DMS153 treated with DMSO at 0.1 percent for 48 hours (cell line): Measurements from ENCODE around the gene TTC33.
A peak's percentile ranks its signal among the peaks of the same experiment; 100 is the strongest.

Source experiments
- DNase-seq: peaks from one replicate; lab custom pipeline; 2025; ENCODE audit not compliant: unreplicated experiment; lab: John Stamatoyannopoulos, UW

TTC33 gene

DNA sequence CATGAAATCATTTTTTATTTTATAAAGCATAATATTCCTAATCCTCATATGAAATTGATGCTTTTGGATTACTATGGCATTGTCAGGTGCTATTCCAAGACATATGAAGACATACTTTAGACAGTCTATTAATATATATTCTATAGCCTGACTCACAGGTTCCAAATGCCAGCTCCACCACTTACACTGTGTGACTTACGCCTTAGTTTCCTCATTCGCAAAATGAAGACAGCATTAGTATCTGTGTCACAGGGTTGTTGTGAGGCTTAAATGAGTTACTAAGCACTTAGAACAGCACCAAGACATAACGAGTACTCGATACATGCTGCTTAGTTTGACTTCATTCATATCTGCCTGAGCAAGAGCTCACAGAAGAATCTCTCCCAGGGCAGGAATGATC, 208.2 kb downstream of the TTC33 start:
- no peak for DNase-seq

DNA sequence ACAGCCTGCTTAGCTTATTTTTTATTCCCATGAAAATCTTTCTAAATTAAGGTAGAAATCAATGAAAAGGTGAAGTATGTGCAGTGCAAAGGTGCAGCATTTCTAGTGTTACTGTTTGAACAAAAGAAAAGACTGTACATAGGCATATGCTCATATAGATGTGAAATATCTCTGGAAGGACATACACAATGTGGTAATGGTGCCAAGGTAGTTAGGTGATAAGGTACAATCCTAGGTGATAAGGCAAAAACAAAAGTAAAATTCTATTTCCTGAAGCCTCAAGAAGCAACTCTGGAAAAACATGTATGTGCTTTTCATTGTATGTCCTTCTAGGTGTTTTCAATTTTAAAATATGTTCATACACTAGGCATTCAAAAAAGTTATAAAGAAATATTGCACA, 215.5 kb downstream of the TTC33 start:
- DNase-seq = no peak

DNA sequence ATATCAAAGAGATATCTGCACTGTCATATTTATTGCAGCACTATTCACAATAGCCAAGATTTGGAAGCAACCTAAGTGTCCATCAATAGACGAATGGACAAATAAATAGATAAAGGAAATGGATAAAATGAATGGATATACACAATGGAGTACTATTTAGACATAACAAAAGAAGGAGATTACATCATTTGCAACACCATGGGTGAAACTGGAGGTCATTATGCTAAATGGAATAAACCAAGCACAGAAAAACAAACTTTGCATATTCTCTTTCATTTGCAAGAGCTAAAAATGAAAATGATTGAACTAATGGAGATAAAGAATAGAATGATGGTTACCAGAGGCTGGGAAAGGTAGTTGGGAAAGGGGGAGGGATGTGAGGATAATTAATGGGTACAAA, 231.1 kb downstream of the TTC33 start:
- DNase-seq = no peak

DNA sequence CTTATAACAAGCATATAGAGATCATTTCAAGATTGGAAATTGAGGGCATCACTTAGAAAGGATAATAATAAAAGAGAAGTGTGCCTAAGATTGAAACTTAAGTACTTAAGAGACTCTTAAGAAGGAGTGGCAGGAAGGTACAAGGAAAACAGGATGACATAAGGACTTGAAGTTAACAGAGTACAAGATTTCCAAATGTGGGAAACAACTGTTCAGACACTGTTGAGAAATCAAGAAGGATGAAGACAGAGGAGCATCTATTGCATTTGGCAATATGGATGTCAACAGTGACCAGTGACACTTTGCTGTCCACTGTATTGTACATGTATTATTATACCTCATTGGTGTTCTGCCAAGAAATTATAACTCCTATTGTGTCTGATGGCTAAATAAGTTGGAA, 233.8 kb downstream of the TTC33 start:
- DNase-seq = no peak

DNA sequence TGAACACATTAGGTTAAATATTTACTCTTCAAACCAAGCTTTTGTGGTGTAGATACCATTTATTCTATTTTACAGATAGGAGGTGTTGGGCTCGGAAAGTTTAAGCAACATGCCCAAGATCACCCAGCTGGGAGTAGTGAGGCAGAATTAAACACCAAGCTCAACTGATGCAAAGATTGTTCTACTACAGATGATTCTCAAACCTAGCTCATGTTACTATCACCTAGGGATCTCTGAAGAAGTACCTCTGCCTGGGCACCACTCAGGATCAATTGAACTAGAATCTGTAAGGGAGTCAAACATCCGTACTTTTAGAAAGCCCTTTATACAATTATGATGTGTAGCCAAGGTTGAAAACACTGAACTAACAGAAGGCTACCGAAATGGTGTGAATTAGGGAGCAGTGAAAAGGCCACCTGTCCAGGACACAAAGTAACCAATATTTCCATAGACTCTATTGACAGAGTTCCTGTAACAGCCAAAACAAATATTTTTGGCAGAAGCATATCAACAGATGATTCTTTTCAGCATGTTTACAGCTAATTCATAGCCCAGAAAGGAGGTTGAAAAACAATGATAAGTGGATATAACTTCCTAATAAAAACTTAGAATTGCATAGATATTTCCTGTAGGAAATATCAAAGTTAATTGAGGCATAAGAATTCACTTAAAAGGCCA, 234.5 kb downstream of the TTC33 start:
- DNase-seq = peak; percentile 83

DNA sequence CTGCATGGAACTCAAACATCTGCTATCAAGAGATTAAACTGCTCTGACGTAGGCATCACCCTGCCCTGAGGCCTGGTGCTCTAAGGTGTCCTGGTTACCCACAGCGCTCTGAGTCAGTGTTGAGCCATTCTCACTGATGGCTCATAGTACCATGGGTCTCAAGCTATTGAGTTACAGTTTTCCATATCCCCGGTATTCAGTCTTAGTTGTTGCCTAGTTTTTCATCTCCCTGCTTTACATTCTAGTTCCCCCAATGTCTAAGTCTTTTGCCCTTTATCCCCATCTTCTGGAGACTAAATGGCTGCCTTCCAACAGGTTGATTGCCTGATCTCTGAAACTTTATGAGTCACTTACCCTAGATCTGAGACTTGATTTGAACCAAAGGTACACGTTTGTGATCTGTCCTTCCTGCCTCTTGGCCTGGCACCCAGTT, 237.3 kb downstream of the TTC33 start:
- no peak for DNase-seq

DNA sequence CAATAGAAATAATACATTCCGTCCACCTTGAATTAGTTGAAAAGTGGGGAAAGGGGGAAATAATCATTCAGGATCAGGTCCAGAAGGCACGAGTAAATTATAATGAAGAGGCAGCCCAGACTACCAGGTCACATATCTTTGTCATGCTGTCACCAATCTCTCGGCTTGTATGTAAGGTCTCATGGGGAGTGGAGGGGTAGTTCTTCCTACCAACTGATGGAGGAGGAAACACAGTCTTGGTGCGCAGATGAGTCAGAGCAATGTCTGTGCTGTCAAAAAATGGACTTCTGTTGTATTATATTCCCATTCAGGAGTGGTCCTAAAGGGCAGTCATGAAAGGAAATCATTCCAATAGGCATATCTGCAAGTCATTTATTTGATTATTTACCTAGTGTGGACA, 240.3 kb downstream of the TTC33 start:
- no peak for DNase-seq

DNA sequence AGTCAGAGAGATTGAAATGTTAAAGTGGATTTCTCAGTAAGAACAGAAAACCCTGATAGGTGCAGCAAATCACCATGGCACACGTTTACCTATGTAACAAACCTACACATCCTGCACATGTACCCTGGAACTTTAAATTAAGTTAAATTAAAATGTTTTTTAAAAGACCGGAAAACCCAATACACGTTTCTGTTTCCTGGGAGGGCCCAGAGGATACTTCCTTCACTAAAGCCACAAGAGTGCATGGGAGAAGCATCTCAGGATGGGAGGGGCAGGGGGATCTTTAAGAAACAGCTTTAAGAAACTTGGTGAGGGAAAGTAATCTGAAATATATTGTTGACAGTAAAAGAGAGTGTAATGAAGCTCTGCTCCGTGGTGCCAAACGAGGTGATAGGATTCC, 240.8 kb downstream of the TTC33 start:
- no peak for DNase-seq

DNA sequence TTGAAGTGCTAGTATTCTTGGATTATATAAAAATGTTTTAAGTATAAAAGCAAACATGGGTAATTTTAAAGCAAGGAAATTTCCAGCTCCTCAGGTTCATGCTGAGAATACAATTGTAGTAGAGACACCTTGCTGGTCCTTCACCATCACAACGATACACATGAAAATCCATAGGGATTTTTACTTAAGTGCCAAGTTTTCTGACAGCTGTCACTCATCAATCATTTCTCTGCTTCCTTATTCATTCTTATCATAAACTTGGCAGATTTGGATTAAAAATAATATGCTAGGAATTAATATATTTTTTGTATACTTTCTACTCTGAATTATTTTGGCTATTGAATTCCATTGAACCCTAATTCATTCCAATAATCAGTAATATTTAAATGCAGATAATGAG, 244.0 kb downstream of the TTC33 start:
- DNase-seq = no peak

DNA sequence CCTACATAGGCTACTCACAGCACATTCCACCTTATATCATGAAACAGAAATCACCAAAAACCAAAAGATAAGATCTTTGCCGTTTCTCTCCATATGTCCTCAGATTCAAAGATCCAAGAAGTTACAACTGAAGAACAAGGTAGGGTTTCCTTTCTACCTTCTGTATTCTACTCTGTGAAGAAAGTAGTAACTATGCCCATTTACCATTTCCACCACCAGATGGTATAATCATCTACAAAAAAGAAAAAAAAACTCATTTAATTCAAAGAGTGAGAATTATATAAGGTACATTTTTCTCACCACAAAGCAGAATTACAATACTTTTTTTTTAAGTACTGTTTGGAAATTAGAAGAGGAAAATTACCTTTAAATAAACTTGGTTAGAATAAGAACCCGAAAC, 248.7 kb downstream of the TTC33 start:
- DNase-seq = no peak

DNA sequence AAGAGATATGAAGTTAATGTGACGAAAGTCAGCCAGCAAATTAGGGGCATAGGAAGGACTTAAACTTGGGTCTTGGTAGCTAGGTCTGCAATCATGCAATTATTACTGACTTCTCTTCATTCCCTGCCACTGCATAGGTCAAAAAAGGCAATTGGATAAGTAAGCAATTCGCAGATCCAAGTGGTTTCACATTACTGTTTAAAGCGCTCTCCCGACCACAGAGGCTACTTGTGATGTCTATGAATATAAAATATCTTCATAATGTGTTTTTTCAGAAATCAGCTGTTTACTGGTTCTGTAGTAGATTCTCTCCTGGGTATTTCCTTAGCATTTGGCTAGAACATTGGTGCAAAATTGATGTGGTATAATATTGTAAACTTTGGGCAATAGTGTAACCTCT, 250.7 kb downstream of the TTC33 start:
- no peak for DNase-seq

DNA sequence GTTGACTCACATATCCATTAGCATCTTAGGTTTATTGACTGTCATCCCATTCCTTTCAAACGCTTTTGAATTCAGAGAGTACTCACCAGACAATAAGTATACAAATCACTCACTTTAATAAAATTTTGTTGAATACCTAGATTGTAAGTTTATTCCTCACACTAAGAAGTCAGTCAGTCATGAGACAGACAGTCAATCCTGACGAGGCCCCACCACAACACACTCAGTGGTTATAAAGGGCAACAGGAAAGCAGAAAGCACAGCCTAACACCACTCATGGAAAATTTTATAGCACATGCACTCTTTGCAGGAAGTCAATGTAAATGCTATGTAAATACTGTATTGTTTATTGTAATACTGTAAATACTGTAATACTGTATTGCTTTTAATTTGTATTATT, 252.3 kb downstream of the TTC33 start:
- peak; percentile 33 for DNase-seq

DNA sequence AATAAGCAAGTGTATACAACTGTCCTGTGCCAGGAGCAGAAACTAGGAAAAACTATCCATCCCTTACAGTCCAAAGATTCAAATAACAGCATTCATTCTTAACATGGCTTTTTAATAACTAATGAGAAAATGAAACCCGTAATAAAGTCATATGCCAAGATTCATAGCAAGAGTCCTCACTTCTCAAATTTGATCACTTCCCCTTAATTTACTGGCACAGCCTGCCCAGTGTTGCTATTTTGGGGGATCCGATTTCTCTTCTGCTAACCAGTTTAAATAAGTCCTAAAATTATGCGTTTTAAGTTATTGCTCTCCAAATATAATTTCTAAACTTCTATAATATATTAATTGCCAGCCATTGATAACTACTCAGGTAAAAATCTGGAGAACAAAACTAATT, 253.0 kb downstream of the TTC33 start:
- DNase-seq = no peak

DNA sequence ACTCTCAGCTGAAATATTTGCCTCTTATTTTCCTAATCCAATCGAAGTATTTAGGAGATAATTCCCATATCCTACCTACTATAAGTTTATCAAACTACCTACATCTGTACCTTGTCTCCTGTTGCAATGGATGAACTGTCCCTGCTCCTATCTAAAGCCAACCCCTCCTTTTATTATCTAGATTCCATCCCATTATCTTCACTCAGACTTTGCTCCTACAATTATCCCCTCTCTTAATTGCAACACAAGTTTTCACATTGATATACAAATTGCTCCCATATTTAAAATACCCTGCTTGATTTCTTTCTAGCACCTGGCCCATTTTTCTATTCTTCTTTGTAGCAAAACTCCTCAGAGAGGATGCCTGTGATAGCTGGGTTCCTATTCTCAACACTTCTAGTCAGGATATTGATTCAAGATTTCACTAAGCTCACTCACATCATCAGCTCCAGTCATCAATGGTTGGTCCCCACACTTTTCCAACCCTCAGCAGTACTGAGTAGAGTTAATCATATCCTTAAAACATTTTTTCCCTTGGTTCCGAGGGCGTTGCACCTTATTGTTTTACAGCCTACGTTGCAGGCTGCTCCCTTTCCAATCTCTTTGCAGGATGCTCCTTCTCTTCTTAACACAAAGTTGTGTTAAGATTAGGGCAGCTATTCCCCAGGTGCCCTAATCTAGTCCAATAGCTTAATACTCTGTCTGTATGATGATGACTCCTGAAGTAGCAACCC, 253.9 kb downstream of the TTC33 start:
- DNase-seq = no peak

DNA sequence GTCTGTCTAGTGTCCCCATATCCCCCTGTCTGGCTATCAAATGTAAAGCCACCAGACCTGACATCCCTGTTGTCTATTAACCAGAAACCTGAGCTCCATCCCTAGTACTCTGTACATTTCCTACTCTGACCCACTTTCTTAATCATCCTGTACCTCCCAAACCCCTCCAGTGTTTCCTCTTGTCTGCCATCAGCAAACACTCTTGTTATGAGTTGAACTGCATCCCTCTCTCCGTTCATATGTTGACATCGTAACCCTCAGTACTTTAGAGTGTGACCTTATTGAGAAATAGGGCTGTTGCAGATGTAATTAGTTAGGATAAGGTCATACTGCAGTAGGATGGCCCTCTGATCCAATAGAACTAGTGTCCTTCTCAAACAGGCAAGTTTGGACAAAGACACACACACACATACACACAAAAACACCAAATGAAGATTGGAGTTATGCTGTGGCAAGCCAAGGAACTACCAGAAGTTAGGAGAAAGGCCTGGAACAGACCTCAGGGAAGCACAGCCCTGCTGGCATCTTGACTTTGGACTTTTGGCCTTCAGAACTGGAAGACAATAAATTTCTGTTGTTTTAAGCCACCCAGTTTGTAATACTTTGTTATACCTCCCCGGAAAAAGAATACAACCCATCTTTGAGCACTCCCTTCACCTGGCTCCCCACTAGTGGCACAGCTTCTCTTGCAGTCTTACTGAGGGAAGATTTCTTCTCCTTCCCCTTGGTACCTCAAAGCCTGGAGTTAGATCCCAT, 256.1 kb downstream of the TTC33 start:
- DNase-seq = no peak

DNA sequence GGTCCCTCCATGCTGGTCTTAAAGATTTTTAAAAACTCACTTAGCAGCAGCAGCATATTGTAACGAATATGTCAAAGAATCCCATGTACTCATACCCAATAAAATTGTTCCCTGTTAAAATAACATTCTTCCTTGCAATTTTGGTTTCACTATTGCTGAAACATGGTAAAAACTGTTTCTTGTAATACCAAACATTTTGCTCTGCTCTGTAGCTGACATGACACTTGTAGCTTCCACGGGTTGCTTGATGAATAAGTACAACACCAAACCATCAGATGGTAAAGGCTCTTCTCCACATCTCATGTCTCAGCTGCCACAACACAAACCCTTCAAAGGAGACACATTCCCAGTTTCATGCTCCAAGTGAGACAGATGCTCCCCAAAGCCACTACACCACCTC, 256.8 kb downstream of the TTC33 start:
- DNase-seq = no peak

DNA sequence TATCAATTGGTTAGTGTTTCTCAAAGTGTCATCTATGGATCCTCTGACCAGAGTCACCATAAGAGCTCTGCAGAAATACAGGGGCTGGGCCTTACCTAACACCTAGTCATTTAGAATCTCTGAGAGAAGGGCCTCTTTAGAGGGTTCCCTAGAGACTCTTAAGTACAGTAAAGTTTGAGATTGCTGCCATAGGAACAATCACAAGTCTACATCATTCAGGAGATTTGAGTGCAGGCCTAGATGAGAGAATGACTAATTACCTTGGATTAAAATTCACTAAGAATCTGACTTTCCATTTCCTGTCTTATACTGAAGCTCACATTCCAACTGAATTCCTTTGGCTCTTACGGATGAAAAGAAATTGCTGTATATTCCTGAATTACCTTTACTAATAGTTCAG, 258.2 kb downstream of the TTC33 start:
- DNase-seq = no peak

DNA sequence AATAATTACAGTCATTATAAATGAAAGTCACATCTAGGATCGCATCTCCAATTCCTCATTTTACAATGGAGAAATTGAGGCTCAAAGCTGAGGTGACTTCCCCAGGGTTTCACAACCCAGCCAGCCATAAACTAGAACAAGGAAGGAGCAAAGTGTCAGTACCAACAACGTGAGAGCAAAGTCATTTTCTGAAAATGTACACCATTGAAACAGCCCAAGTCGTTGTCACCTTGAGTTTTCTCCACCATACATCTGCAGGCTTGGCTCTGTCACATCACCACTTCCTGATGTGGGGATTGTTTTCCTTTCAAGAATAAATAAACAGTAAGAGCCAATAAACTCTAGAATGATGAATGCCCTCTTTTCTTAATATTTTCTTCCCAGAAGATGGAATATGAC, 260.5 kb downstream of the TTC33 start:
- DNase-seq = no peak

DNA sequence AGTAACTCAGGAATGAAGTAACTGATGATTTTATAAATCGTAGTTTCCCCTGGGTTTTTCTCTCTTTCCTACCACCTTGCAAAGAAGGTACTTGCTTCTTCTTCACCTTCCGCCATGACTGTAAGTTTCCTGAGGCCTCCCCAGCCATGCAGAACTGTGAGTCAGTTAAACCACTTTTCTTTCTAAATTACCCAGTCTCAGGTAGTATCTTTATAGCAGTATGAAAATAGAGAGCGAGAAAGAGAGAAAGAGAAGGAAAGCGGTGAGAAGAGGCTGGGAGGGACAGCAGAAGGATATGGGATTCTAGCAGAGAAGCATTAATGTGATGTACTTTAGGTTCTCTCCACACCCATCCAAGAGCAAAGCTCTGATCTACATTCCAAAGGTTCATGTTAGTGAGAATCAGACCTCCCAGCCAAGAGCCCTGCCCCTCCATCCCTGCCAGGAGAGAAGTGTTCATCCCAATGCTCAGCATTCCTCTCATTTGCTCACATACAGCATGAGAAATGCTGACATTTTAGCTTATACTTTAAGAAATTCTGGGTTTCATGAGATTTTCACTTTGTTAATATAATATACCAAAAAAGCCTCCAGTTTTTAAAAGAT, 261.0 kb downstream of the TTC33 start:
- no peak for DNase-seq

DNA sequence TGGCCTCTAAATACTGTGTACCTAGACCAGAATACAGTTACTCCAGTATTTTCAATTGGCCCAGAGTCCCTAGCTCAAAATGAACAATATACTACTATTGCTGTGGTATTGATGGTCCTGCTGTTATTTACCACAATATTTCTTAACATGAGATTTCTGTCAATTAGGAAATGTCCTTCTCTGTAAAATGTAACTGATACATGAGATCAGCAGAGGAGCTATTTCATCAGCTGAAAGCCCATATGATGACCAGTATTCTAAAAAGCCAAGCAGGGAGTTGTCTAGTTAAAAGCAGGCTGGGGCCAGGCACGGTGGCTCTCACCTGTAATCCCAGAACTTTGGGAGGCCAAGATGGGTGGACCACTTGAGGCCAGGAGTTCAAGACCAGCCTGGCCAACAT, 263.7 kb downstream of the TTC33 start:
- no peak for DNase-seq

DNA sequence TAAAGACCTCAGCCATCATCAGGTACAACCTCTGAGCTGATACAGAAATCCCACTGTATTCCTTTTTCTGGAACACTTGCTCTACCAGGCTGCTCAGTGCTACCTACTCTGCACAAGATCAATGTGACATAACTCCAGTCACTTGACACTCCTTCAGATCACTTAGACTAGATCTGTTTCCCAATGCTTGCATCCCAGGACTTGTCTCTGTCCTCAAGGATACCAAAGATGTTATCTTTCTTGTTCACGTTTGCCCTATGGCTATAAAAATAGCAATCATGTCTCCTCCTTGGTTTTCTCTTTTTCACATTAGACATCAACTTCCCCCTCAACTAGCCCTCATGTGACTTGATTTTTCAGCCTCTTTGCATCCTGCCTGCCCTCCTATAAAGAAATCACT, 264.1 kb downstream of the TTC33 start:
- no peak for DNase-seq
